GM23248 (cell line): ENCODE results near the gene KDM8.

ENCODE experiments used
- EZH2 ChIP-seq: fragments of 200-600 bp; sonication (generic); IDR thresholded peaks from 2 replicates; pipeline ENCODE4 v1.6.1; 2018; ENCODE audit warnings: antibody characterized with exemption, mild to moderate bottlenecking; ENCODE audit not compliant: insufficient read depth, poor library complexity, severe bottlenecking
- EZH2phosphoT487 ChIP-seq: fragments of 200-600 bp; sonication (generic); IDR thresholded peaks from 2 replicates; pipeline ENCODE4 v1.6.1; 2018; ENCODE audit warnings: antibody characterized with exemption, moderate library complexity, mild to moderate bottlenecking, low read depth; ENCODE audit not compliant: insufficient read depth

GRCh38 chr16:27218756-27219155, 15.4 kb downstream of the KDM8 start:
- TF ChIP-seq EZH2 (no peak), EZH2phosphoT487 (no peak)
